NCI-H187 treated with DMSO at 0.1 percent for 48 hours (cell line): Measurements from ENCODE around the gene PRELID2.

Experiments used
- DNase-seq: peaks from one replicate; lab custom pipeline; 2025; lab: John Stamatoyannopoulos, UW

PRELID2 gene

DNA sequence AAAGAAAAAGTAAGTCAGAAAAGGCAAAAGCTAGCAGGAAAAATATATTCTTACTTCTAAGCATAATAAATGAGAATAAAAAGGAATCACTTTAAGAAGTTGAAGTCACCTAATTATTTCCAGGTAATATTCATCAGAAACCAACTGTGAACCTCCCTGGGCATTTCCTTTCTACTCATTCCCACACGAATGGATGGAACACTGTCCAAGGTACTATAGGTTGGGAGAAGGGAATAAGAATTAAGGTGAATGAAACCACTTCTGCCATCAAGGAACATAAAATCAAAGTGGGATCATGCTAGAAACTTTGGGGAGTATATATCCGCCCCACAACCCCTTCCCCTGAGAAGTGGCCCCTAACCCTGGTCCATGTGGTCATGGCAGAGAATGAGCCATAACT, 41.6 kb downstream of the PRELID2 start:
- no peak for DNase-seq

DNA sequence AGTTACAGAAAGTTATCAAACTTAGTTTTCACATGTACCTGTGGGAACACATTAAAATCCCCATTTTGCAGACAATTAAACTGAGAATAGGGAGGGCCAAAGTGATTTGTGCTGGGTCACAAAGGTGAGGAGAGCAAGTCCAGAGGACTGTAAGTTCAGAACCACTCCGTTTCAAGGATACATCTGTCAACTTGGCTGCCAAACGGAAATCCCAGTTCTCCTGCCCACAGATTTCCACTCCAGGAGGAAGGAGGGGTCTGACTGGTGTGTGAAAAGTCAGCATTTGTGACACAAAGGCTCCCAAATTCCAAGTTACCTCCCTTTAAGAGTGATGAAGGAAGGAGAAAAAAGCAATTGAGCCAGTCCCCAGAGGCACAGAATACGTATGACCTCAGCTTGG, 42.3 kb downstream of the PRELID2 start:
- no peak for DNase-seq

DNA sequence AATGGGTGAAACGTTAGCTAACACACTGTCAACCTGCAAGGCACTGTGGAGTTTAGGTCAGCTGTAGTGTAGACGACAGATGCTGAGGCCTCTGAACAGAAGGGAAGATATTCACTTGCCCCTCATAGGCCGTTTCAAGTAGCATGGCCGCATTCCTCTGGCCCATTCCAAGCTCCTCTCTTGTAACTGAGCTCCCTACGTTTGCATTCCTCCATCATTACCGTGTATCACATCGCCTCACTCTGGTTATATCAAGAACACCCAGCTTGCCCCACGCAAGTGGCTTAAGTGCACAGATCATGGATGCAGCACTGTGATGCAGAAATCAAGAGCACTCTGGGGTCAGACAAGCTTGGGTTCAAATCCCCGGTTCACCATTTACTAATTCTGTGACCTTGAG, 43.3 kb downstream of the PRELID2 start:
- DNase-seq: no peak

DNA sequence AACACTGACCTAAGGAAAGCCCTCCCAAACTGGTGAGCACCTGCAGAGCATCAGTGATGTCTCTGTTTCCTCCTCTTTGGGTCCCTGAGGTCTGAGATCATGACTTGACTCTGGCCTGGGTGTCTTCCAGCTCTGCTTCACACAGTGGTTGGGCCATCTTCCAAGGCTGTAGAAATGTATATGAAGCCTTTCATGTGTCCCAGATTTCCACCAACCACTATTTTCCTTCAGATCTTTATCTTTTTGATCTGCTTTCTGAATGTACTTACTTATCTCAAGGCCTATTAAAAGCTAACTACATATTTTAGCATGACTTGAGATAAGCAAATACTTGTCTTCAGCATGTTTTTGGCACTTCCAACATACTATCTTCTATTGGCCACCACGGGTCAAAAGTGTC, 47.1 kb downstream of the PRELID2 start:
- DNase-seq: no peak

DNA sequence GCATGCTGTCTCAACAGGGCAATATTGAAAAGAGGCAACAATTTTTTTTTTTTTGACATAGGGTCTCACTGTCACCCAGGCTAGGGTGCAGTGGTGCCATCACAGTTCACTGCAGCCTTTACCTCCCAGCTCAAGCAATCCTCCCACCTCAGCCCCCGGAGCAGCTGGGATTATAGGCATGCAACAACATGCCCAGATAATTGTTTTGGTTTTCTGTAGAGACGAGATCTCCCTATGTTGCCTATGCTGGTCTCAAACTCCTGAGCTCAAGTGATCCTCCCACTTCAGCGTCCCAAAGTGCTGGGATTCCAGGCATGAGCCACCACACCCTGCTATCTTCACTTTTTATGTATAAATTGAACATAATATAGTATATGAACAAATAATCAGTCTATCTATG, 47.6 kb downstream of the PRELID2 start:
- no peak for DNase-seq

DNA sequence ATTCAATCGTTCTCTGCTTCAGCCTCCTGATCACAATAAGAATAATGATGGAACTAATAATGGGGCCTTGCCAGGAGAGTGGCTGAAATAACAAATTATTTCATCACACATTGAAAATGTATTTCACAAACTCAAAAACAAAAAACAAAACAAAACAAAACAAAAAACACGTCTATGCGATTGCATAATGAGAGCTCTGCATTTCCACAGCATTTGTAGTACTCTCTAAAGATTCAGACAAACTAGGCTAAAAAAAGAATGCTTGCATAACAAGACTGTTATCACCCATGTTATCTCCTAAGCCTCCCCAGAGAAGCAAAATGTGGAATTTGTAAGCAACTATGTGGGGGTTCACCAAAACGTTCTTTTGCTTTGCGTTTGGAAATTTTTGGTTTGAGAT, 48.1 kb downstream of the PRELID2 start:
- no peak for DNase-seq

DNA sequence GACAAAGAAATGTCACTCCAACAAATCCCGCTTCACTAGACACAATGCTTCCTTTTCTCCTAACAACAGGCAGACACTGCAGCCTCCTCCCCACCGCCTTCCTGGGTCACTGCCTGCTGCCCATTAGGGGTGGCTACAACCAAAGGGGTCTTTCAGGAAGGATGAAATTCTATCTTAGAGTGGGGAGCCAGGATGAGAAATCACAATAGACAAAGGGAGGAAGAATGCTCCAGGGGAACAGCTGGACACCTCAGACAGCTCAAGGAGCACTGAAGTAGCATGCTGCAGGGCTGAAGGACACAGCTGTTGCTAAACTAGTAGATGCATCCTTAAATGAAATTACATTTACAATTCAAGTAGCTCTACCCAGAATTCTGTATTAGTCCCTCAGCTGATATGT, 54.2 kb downstream of the PRELID2 start:
- no peak for DNase-seq

DNA sequence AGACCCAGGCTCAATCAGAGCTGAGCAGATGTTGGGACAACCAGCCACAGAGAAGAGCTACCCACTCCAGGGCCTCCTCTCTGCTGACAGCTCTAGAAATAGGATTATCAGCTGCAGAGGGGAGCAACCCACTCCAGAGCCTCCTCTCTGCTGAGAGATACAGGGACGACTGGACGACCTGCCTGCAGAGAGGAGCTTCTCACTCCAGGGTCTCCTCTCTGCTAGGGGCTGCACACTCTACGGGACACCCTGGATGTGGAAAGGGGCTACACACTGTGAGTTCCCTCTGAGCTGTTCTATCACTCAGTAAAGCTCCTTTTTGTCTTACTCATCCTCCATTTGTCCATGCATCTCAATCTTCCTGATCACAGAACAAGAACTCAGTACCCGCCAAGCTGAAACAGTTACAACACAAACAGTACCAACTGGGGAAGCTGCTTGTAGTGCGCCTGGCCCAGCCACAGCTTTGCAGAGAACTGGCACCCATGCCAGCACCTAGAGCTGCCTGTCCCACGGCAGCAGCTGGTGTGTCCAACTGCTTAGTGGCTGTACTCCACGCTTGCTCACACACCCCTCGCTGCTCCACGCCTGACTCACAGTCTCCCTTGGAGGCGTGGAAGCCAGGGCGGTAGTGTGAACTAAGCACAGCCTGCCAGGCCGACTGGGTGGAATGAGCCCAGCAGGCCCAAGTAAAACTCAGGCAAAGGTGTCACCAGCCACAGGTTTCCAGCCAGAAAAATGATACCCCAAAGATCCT, 56.8 kb downstream of the PRELID2 start:
- no peak for DNase-seq

DNA sequence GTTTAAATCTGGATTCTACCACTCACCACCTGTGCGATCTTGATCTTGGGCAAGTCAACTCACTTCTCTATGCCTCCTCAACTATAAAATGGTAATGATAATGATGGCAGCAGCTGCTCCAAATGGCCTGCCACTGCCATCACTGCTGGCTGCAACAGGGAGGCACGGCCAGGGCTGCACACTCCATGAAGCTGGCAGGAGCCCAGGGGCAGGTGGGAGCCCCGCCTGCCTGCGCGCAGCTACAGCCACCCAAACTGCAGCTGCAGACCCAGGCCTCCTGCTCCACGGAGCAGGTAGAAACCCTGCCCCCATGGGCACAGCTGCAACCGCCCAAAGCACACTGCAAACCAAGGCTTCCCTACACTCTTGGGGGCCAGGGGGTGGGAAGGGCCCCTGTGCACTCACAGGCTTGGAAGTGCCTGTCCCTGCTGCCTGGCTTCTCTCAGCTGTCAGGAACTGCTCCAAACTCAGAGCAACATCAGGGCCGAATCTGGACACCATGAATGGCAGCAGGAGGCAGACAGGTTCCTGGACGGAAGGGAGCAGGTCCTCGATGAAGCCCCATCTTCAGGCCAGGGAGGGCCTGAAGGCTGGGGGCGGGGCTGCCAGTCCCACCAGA, 57.6 kb downstream of the PRELID2 start:
- no peak for DNase-seq

DNA sequence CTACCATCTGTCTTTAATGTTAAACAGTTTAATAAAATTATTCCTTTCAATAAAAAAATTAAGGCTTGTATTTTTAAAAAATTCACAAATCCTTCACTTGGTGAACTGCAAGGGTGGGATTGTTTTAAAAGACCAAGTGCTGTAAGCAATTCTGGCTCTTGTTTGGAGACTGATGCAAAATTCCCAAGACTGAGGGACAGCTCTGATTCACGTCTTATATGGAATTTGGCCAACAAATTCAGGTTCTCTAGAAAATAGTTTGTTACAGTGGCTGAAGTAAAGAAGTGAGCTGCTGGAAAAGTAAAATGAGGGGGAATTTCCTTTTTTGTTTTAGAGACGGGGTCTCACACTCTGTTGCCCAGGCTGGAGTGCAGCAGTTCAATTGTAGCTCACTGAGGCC, 58.3 kb downstream of the PRELID2 start:
- DNase-seq: no peak

DNA sequence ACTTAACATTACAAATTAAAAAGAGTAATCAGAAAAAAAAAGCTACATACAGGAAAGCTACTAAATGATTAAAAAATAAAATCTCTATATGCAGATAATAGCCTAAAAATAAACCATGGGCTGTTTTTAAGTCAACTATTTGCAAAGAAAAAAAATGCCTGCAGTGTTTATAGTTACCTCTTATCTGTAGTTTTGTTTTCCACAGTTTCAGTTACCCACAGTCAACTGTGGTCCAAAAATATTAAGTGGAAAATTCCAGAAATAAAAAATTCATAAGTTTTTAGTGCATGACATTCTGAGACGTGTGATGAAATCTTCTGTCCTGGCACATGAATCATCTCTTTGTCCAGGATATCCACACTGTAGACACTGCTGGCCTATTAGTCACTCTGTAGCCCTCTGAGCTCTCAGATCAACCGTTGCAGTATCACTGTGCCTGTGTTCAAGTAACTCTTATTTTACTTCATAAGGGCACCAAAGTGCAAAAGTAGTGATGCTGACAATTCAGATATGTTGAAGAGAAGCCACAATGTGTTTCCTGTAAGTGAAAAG, 59.2 kb downstream of the PRELID2 start:
- DNase-seq: no peak

DNA sequence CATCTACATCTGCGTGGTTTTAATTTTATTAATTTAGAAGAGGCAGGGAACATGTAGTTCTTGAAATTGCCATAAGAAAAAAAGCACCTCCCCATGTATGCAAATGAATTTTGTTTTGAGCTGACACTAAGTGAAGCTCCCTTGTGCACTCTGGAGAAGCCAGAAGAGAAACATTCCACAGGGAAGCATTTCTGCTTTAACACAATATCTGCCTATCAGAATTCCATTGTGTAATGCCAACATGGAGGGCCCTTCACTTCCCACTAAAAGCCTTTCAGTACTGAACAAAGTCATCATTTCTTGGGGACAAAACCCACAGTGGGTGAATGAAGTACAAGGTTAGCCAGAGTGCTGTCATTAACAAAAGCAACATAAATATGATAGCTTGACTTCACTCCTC, 59.7 kb downstream of the PRELID2 start:
- DNase-seq: no peak

DNA sequence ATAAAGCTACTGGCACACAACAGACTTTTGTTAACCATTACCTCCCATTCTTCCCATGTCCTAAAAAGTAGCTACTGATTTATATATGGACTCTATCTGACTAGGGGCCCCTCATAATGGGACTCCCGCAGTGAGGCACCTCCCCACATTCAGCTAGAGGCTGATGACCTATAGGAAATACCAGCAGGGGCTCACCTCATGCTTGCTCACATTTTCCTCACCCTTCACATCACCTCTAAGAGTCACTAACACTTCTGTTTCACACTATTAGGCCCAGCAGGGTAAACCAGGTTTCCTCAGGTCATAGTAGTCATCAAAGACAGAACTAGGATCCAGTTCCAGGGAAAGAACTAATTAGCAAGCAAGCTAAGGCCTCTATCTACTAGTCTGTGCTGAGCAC, 60.7 kb downstream of the PRELID2 start:
- no peak for DNase-seq

DNA sequence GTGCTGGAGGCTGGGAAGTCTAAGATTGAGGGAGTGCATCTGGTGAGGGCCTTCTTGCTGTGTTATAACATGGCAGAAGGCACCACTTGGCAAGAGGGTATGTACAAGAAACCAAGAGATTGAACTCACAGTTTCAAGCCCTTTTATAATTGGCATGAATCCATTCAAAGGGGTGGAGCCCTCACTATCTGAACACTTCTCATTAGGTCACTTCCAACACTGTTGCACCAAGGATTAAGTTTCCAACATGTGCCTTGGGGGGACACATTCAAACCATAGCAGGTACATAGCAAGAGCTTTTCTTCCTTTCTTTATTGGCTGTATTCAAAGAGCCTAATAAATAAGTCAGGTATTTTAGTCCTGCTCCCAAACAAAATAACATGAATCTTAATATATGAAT, 62.7 kb downstream of the PRELID2 start:
- no peak for DNase-seq

DNA sequence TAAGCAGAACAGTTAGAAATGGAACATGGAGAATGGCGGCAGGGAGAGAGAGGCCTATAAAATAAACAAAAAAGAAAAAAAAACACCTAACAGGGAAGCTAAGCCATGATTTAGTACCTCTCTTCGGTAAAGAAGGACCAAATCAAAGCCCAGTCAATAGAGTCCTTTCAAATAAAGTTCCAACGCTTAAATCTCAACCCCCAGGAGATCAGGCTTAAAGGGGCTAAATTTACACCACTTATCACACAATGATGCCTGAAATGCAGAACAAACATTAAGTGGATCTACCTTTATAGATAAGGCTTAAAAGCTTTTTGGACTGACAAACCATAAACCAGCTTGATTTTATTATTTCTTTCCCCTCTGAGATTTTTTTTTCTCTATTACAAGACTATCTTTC, 66.3 kb downstream of the PRELID2 start:
- no peak for DNase-seq

DNA sequence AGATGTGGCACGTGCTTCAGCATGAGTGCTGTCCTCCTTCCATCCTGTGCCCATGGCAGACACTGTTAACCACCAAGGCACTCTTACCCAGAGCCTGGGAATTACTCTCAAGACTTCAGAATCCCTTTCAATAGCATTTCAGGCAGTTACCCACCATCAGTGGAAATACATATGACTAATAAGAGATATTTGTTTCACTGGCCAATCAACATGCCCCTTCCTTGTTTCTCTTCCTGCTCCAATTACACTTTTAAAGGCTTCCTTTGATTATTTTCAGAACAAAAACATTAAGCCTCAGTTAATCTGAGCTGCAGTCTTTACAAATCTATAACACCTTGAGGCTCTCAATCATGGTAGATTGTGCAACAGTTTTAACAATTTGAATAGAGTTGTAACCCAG, 70.8 kb downstream of the PRELID2 start:
- no peak for DNase-seq

DNA sequence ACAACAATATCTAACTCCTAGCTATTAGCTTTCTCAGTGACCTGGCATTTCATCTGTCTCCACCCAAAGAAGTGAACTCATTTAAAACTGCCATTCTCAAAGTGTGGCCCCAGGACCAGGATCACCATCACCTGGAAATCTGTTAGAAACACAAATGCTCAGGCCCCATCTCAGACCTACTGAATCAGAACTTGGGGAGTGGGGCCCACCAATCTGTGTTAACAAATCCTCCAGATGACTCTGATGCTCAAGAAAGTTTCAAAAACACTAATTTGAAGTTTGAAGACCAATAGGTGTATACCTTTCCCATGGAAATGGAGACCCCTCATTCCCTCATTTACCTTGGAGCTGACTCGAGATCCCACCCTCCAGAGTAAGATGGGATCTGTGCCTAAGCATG, 72.3 kb downstream of the PRELID2 start:
- DNase-seq: no peak

DNA sequence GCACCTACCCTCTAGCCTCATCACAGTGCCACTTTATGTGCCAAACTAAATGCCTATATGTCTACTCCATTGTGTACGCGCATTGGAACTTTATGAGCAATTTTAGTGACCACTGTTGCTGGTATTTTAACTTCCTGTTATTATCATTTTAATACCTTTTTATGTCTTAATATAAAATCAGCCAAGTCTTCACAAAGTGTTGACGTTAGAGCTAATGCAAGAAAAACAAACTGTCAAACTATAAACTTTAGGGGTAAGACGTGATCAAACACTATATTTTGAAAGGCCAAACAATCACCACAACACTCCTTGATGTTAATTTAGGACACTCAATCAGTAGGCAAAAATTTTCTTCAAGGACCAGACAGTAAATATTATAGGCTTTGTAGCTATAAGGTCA, 73.9 kb downstream of the PRELID2 start:
- no peak for DNase-seq

DNA sequence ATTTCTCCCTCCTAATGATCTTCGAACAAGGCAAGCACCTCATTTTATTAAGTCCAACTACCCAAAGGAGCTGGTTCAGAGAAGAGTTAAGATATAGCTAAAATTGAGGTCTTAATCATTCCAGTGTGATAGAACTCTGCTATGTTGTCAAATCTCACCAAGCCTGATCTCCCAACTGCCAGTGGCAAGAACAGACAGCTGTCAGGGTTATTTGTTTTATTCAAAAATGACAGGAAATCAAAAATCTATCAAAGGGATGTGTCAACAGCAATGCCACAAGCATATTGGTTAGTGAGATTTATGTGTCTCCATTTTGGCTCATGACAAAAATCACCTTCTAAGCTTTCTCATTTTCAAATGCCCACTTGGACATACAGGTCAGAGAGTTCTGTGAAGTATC, 74.5 kb downstream of the PRELID2 start:
- DNase-seq: no peak

DNA sequence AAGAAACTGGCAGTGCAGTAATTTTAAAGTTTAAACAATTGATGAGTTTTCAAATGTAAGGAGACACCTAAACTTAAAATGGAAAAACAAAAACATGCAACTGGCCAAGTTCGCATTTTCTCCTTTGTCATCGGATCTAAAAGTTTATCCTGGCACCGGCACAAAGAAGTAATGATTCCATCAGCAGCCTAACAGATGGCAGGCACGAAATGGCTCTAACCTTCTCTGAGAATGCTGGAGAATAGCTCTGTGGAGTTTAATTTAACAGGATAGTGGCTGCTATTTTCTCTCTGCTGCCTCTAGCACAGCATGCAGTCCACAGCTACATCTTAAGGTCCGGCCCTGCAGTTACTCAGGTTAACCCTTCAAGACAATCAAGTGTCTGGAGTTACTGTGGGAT, 82.2 kb downstream of the PRELID2 start:
- no peak for DNase-seq

DNA sequence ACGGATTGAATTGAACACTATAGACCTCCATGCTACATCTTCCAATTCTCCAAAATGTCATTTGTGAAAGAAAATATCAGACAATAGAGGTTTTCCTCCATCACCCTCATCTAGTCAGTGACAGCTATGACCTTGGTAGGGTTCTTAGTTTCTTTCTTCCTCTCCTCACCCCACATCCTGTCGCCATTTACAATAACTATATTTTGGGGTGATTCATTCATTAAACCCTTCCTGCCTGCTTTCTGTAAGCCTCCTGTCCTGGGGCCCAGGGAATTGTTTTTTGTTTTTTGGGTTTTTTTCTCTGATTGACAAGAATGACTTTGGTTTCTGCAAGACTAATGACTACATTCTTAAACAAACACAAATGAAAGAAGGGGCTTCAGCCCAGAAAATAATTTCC, 82.6 kb downstream of the PRELID2 start:
- DNase-seq: no peak

DNA sequence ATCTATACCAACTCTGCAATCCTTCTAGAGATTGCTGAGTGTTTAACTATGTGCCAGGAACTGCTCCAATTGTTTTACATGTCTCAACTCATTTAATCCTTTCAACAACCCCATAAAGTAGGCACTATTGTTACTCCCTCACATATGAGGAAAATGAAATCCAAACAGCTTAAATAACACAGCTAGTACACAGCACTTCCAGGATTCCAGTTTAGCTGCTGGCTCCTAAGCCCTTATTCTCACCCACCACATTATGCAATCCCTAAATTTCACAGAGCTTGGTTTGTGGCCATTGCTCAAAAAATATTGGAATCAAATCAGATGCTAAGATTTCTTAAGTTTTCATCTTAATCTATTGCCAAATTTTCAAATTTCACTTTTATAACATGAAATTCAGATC, 84.9 kb downstream of the PRELID2 start:
- no peak for DNase-seq

DNA sequence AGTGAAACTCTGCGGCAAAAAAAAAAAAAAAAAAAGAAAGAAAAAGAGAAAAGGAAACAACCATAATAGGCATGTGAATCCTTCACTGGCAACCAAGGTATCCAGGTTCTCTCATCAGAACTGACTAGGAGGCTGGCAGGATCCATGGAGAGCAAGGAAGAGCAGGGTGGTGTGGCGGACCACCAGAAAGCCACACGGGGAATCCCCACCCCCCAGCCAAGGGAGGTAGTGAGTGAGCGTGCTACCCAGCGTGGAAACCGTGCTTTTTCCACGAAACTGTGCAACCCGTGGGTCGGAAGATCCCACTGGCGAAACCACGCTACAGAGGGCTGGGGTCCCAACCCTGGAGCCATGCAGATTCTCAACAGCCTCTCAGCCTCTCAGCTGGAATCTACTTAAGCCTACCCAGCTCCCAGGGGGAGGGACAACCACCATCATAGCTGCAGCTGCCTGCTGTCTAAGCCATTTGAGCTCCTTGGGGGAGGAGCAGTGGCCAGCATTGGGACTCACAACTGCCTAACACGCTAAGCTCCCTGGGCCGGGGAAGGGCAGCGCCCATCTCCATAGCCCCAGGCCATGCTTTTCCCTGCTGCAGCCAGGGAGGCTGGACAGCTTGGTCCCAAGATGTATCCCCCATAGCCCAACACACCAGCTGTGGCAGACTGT, 91.6 kb downstream of the PRELID2 start:
- no peak for DNase-seq
